ENCODE measurements around the gene TMEM106C. TPM values are rescaled to one million over a fixed set of nuclear protein-coding genes. Genes with fewer than 3 reads are reported as not detected.
A peak's percentile ranks its signal among the peaks of the same experiment; 100 is the strongest.

TMEM106C gene
- total and polyA plus RNA-seq, 9 of the 15 experiments (the other 6 are each of a cell fraction or from before 2014, with no cell fraction given) = 37.6 to 183 (median 57.2) TPM

- no peak overlapping the region for H3K4me3 ChIP-seq
- in situ Hi-C loops (cut with MboI) = no loop called here
- no peak for ATAC-seq
- POLR2A ChIA-PET = no interaction called here
- H4K20me1 ChIP-seq (replicated peaks; ENCODE audit: control insufficient read depth, insufficient read depth, low read length) = peaks cover 6% of the 10 kb centered on the region; the same call in 1 of the 2 replicates
- no peak for TF ChIP-seq ZKSCAN3 (CRISPR knock-in tag; IDR thresholded peaks at IDR 0.05)
- no peak for TF ChIP-seq JUN (IDR thresholded peaks at IDR 0.05; ENCODE audit: borderline replicate concordance, low read depth, low read length)
- no peak for TF ChIP-seq JUN (CRISPR knock-in tag; IDR thresholded peaks at IDR 0.05; ENCODE audit: borderline replicate concordance)
- TF ChIP-seq PML (IDR thresholded peaks at IDR 0.05; ENCODE audit: low read length) = no peak
- TF ChIP-seq ZNF695 (CRISPR knock-in tag; IDR thresholded peaks at IDR 0.05) = no peak
- no peak for TF ChIP-seq ZBTB8A (IDR thresholded peaks at IDR 0.05; ENCODE audit: partially characterized antibody)
- no peak for TF ChIP-seq TCF15 (CRISPR knock-in tag; IDR thresholded peaks at IDR 0.05)
- TF ChIP-seq TAF9B (IDR thresholded peaks at IDR 0.05; ENCODE audit: partially characterized antibody) = no peak
- TF ChIP-seq ZNF696 (CRISPR knock-in tag; conservative IDR thresholded peaks at IDR 0.05) = no peak
- H3K4me2 ChIP-seq (ENCODE audit: insufficient read depth, low read length) = no peak overlapping the region
- CTCF ChIA-PET (ENCODE audit: low intra/inter-chr PET ratio) = no interaction called here
- H3K9ac ChIP-seq (ENCODE audit: insufficient read depth in 1 of 2, low read depth in 2 of 2, low read length in 2 of 2) = 0 out of 4 replicates have a peak overlapping the region, but pooled peaks of 1 of the 2 experiments have one; percentile 5
- WGBS (ENCODE audit: insufficient coverage, low coverage, missing lambda C conversion rate) = 2% methylated on average over 5 of the region's 5 CpGs
- no peak overlapping the region for H3K27ac ChIP-seq (ENCODE audit: extremely low read depth, low read depth, low read length)
- no peak for FAIRE-seq
- no peaks in the 10 kb centered on the region for H3K9me3 ChIP-seq (replicated peaks; ENCODE audit: control insufficient read depth, insufficient read depth, low read depth, low read length)
- DNase-seq (ENCODE audit: extremely low read depth in 1 of 4, low spot score in 3 of 4) = no peak
- H3K27me3 ChIP-seq (ENCODE audit: control insufficient read depth in 2 of 2, insufficient read depth in 2 of 2, low read length in 2 of 2) = peaks cover 44 to 95% of the 10 kb centered on the region in 2 experiments
- H3K79me2 ChIP-seq (ENCODE audit: control insufficient read depth, insufficient read depth, low read length) = no peaks in the 10 kb centered on the region
- BruUV-seq (replicated peaks) = no TSS peak
- peaks cover 3% of the 10 kb centered on the region for H3K9me1 ChIP-seq (ENCODE audit: control insufficient read depth, insufficient read depth, low read length)
- peaks cover 0 to under 1% of the 10 kb centered on the region in 2 experiments; a peak in 2 of 5 replicates for H3K4me1 ChIP-seq (replicated peaks in 1 of 2; ENCODE audit: control insufficient read depth in 2 of 2, insufficient read depth in 2 of 2, low read length in 2 of 2)
- intact Hi-C loops (cut with micrococcal nuclease) = no loop called here
- H3K36me3 ChIP-seq (ENCODE audit: control insufficient read depth, insufficient read depth, low read length) = no peaks in the 10 kb centered on the region
- no peak overlapping the region for H2AFZ ChIP-seq (ENCODE audit: low read depth, low read length)
Measured at GRCh38 chr12:47986832-47987231, 23.4 kb downstream of the TMEM106C start.
